Measurements from ENCODE around the gene BTBD18. TPM values are rescaled to one million over a fixed set of nuclear protein-coding genes. Genes with fewer than 3 reads are reported as not detected.
A peak's percentile ranks its signal among the peaks of the same experiment; 100 is the strongest.

The BTBD18 gene
- total RNA-seq, 4 donors from 2014 or later: not detected

- Histone ChIP-seq H3K9me3 (no peaks in the 10 kb centered on the region), H3K4me3 (no peak overlapping the region), H3K27ac (replicated peaks in 1 of 4) (peak overlapping the region in 3 of 4 donors; percentile 34 to 75 (median 59)), H3K4me1 (peaks cover 62 to 79% (median 66%) of the 10 kb centered on the region in 4 donors), H3K36me3 (peaks cover 31 to 62% (median 53%) of the 10 kb centered on the region in 4 donors), H3K27me3 (no peaks in the 10 kb centered on the region)
- 49% methylated on average over 8 of the region's 8 CpGs for WGBS
- TF ChIP-seq EP300 (IDR thresholded peaks at IDR 0.05): no peak
- TF ChIP-seq POLR2AphosphoS5 (IDR thresholded peaks at IDR 0.05): no peak
- no peak for TF ChIP-seq CTCF (IDR thresholded peaks at IDR 0.05)
- no peak for TF ChIP-seq POLR2A (IDR thresholded peaks at IDR 0.05; ENCODE audit: low read depth)
- no peak for DNase-seq (ENCODE audit: extremely low spot score)
- intact Hi-C loops (cut with DNase I): loop anchor here (10.0 kb wide), 1 partner anchor 229 kb away; the partner anchor contains the start of gene UBE2L6
These were observed 41.9 kb upstream of the BTBD18 start for GRCh38 chr11:57793351-57794115.

GRCh38 chr11:57792870-57793269, 41.3 kb upstream of the BTBD18 start:
- Histone ChIP-seq H3K27me3 (no peaks in the 10 kb centered on the region), H3K36me3 (peaks cover 28 to 61% (median 49%) of the 10 kb centered on the region in 4 donors), H3K4me3 (no peak overlapping the region), H3K4me1 (peaks cover 66 to 79% (median 67%) of the 10 kb centered on the region in 4 donors), H3K9me3 (no peaks in the 10 kb centered on the region), H3K27ac (replicated peaks in 1 of 4) (peak overlapping the region; percentile 34 to 75 (median 54))
- TF ChIP-seq POLR2A (IDR thresholded peaks at IDR 0.05; ENCODE audit: low read depth) (no peak), EP300 (IDR thresholded peaks at IDR 0.05) (no peak), POLR2AphosphoS5 (IDR thresholded peaks at IDR 0.05) (peak in 1 of 2 donors; percentile 38), CTCF (IDR thresholded peaks at IDR 0.05) (no peak)
- DNase-seq (ENCODE audit: extremely low spot score): no peak
- intact Hi-C loops (cut with DNase I): loop anchor here (10.0 kb wide), 1 partner anchor 228 kb away; the partner anchor contains the start of gene UBE2L6

GRCh38 chr11:57792060-57792541, 40.5 kb upstream of the BTBD18 start:
- Histone ChIP-seq H3K27ac (replicated peaks in 1 of 4) (peak overlapping the region; percentile 34 to 75 (median 54)), H3K4me3 (no peak overlapping the region), H3K27me3 (no peaks in the 10 kb centered on the region), H3K4me1 (peaks cover 73 to 85% (median 75%) of the 10 kb centered on the region in 4 donors), H3K9me3 (no peaks in the 10 kb centered on the region), H3K36me3 (peaks cover 20 to 59% (median 41%) of the 10 kb centered on the region in 4 donors)
- DNase-seq (ENCODE audit: extremely low spot score): peak; percentile 92
- TF ChIP-seq POLR2AphosphoS5 (IDR thresholded peaks at IDR 0.05): peak in 1 of 2 donors; percentile 31
- TF ChIP-seq CTCF (IDR thresholded peaks at IDR 0.05): no peak
- WGBS: 82% methylated on average over 7 of the region's 7 CpGs
- intact Hi-C loops (cut with DNase I): loop anchor here (10.0 kb wide), 1 partner anchor 227 kb away; the partner anchor contains the start of gene UBE2L6

GRCh38 chr11:57791321-57792059, 39.9 kb upstream of the BTBD18 start:
- Histone ChIP-seq H3K27ac (replicated peaks in 1 of 4) (peak overlapping the region; percentile 4 to 75 (median 54)), H3K4me1 (peaks cover 79 to 91% (median 81%) of the 10 kb centered on the region in 4 donors), H3K36me3 (peaks cover 14 to 53% (median 35%) of the 10 kb centered on the region in 4 donors), H3K9me3 (no peaks in the 10 kb centered on the region), H3K4me3 (no peak overlapping the region), H3K27me3 (no peaks in the 10 kb centered on the region)
- TF ChIP-seq POLR2A (IDR thresholded peaks at IDR 0.05; ENCODE audit: low read depth) (no peak), POLR2AphosphoS5 (IDR thresholded peaks at IDR 0.05) (no peak), EP300 (IDR thresholded peaks at IDR 0.05) (no peak), CTCF (IDR thresholded peaks at IDR 0.05) (no peak)
- no peak for DNase-seq (ENCODE audit: extremely low spot score)
- WGBS: 88% methylated on average over 22 of the region's 22 CpGs
- intact Hi-C loops (cut with DNase I): loop anchor here (10.0 kb wide), 1 partner anchor 227 kb away; the partner anchor contains the start of gene UBE2L6
